Thoracic aorta (tissue), 2 donors: ENCODE measurements around the gene PLXNA1. TPM values are rescaled to one million over a fixed set of nuclear protein-coding genes. Genes with fewer than 3 reads are reported as not detected.

Experiments
- ATAC-seq: fragments of 150-250 bp; one replicate; pipeline ENCODE4 v1.8.0; 2017; ENCODE audit warnings: low read depth; ENCODE audit not compliant: insufficient number of reproducible peaks, low FRiP score
- DNase-seq: peaks from one replicate; pipeline ENCODE4 v3.0.0-alpha.2; 2020; ENCODE audit warnings: low spot score
- H3K27ac ChIP-seq, 2 donors: fragments of 200-600 bp; sonication (generic); 1 replicate in 1 of 2; 2 replicates in 1 of 2; pipeline ENCODE4 v1.5.1; 2016; ENCODE audit warnings: mild to moderate bottlenecking in 2 of 2, moderate library complexity in 2 of 2
- H3K27me3 ChIP-seq: fragments of 200-600 bp; sonication (generic); replicated peaks from 2 replicates; pipeline ENCODE4 v1.6.0; 2016; ENCODE audit warnings: mild to moderate bottlenecking; ENCODE audit not compliant: insufficient read depth
- H3K36me3 ChIP-seq: fragments of 200-600 bp; sonication (generic); one replicate; pipeline ENCODE4 v1.5.1; 2016
- H3K4me1 ChIP-seq, 2 donors: fragments of 200-600 bp; sonication (generic); 1 replicate in 1 of 2; 2 replicates in 1 of 2; pipeline versions ENCODE4 v1.5.1 to v1.6.0; 2016; ENCODE audit warnings: low read depth in 2 of 2, mild to moderate bottlenecking in 1 of 2; ENCODE audit not compliant: control insufficient read depth in 1 of 2
- H3K4me3 ChIP-seq: fragments of 200-600 bp; sonication (generic); 2 replicates; pipeline ENCODE4 v1.5.1; 2016; ENCODE audit warnings: mild to moderate bottlenecking
- H3K9me3 ChIP-seq: fragments of 200-600 bp; sonication (generic); 2 replicates; pipeline ENCODE4 v1.5.1; 2016
- CTCF ChIP-seq: fragments of 200-600 bp; sonication (generic); IDR thresholded peaks from one replicate; pipeline ENCODE4 v1.5.1; 2019; ENCODE audit warnings: antibody characterized with exemption
- total RNA-seq, 2 donors: library from RNA; depleted of rRNA; stranded (reverse); fragments of >200 nt; gene quantifications; one replicate each; pipeline versions ENCODE4 v1.1.0 to v1.2.3, GENCODE V29; 2016

The PLXNA1 gene
- total RNA-seq, 2 donors from 2014 or later = 70.1 to 102 TPM

- DNase-seq (no peak), ATAC-seq (no peak)
- Histone ChIP-seq H3K27ac (no peak overlapping the region), H3K4me3 (no peak overlapping the region), H3K36me3 (no peaks in the 10 kb centered on the region), H3K4me1 (peaks cover 2 to 17% of the 10 kb centered on the region in 2 donors), H3K27me3 (no peaks in the 10 kb centered on the region), H3K9me3 (no peaks in the 10 kb centered on the region)
- TF ChIP-seq CTCF = no peak
Observed at GRCh38 chr3:126941721-126942270, 41.1 kb upstream of the PLXNA1 start.

- peaks cover 0 to 3% of the 10 kb centered on the region in 2 donors for H3K4me1 ChIP-seq
- H3K27ac ChIP-seq = no peak overlapping the region
- H3K4me3 ChIP-seq = no peak overlapping the region
- no peak for TF ChIP-seq CTCF
- no peaks in the 10 kb centered on the region for H3K9me3 ChIP-seq
- no peak for ATAC-seq
- H3K27me3 ChIP-seq = no peaks in the 10 kb centered on the region
- no peak for DNase-seq
- H3K36me3 ChIP-seq = no peaks in the 10 kb centered on the region
Observed at GRCh38 chr3:126944089-126944965, 38.6 kb upstream of the PLXNA1 start.

GRCh38 chr3:126945171-126945721 is 37.7 kb upstream of the PLXNA1 start:
- ATAC-seq (no peak), DNase-seq (no peak)
- no peak overlapping the region for H3K27ac ChIP-seq
- H3K4me3 ChIP-seq = no peak overlapping the region
- TF ChIP-seq CTCF = no peak
- H3K9me3 ChIP-seq = no peaks in the 10 kb centered on the region
- H3K27me3 ChIP-seq = no peaks in the 10 kb centered on the region
- H3K4me1 ChIP-seq = no peaks in the 10 kb centered on the region
- H3K36me3 ChIP-seq = no peaks in the 10 kb centered on the region

- Histone ChIP-seq H3K4me1 (no peaks in the 10 kb centered on the region), H3K9me3 (no peaks in the 10 kb centered on the region), H3K27me3 (no peaks in the 10 kb centered on the region), H3K36me3 (no peaks in the 10 kb centered on the region), H3K4me3 (no peak overlapping the region), H3K27ac (no peak overlapping the region)
- ATAC-seq (no peak), DNase-seq (no peak)
- no peak for TF ChIP-seq CTCF
Observed at GRCh38 chr3:126945891-126946290, 37.0 kb upstream of the PLXNA1 start.

- Histone ChIP-seq H3K27me3 (no peaks in the 10 kb centered on the region), H3K36me3 (no peaks in the 10 kb centered on the region), H3K4me3 (no peak overlapping the region), H3K9me3 (no peaks in the 10 kb centered on the region), H3K4me1 (no peaks in the 10 kb centered on the region), H3K27ac (no peak overlapping the region)
- DNase-seq = no peak
- ATAC-seq = no peak
- no peak for TF ChIP-seq CTCF
Observed at GRCh38 chr3:126946405-126946804, 36.5 kb upstream of the PLXNA1 start.
